Measurements from ENCODE around the gene NTN1. TPM values are rescaled to one million over a fixed set of nuclear protein-coding genes. Genes with fewer than 3 reads are reported as not detected.
"Not testable (repeated sequence)": the region's sequence is repeated elsewhere in the genome, so short reads cannot be mapped to it uniquely, and the experiment has no call there.

Gene NTN1
- total and polyA plus RNA-seq, 4 donors: 18.7 to 137 (median 60.1) TPM

GRCh38 chr17:9094193-9094592 is 72.9 kb downstream of the NTN1 start:
- WGBS (ENCODE audit: insufficient coverage): no CpG with 5 or more reads among the region's 1 CpG
- Histone ChIP-seq H3K4me3 (ENCODE audit: low read depth, low read length) (no peak overlapping the region), H3K27me3 (ENCODE audit: control insufficient read depth, insufficient read depth, low read length) (no peaks in the 10 kb centered on the region), H3K9me3 (ENCODE audit: control insufficient read depth, insufficient read depth, low read length) (no peaks in the 10 kb centered on the region), H3K27ac (ENCODE audit: low read depth, low read length) (no peak overlapping the region), H3K4me1 (ENCODE audit: control insufficient read depth, insufficient read depth, low read length) (peaks cover 22% of the 10 kb centered on the region), H3K36me3 (ENCODE audit: control insufficient read depth, insufficient read depth, low read length) (no peaks in the 10 kb centered on the region)
- DNase-seq (ENCODE audit: low read depth in 4 of 6, low spot score in 6 of 6): no peak

GRCh38 chr17:9095390-9095789 is 74.1 kb downstream of the NTN1 start:
- Histone ChIP-seq H3K27ac (ENCODE audit: low read depth, low read length) (no peak overlapping the region), H3K9me3 (ENCODE audit: control insufficient read depth, insufficient read depth, low read length) (no peaks in the 10 kb centered on the region), H3K4me3 (ENCODE audit: low read depth, low read length) (no peak overlapping the region), H3K27me3 (ENCODE audit: control insufficient read depth, insufficient read depth, low read length) (no peaks in the 10 kb centered on the region), H3K4me1 (ENCODE audit: control insufficient read depth, insufficient read depth, low read length) (peaks cover 11% of the 10 kb centered on the region), H3K36me3 (ENCODE audit: control insufficient read depth, insufficient read depth, low read length) (no peaks in the 10 kb centered on the region)
- DNase-seq (ENCODE audit: low read depth in 4 of 6, low spot score in 6 of 6): no peak
- WGBS (ENCODE audit: insufficient coverage): no CpG with 5 or more reads among the region's 2 CpGs

- no peaks in the 10 kb centered on the region for H3K27me3 ChIP-seq (ENCODE audit: control insufficient read depth, insufficient read depth, low read length)
- WGBS (ENCODE audit: insufficient coverage): 92% methylated on average over 4 of the region's 6 CpGs
- H3K9me3 ChIP-seq (ENCODE audit: control insufficient read depth, insufficient read depth, low read length): no peaks in the 10 kb centered on the region
- H3K27ac ChIP-seq (ENCODE audit: low read depth, low read length): no peak overlapping the region
- H3K4me1 ChIP-seq (ENCODE audit: control insufficient read depth, insufficient read depth, low read length): peaks cover 5% of the 10 kb centered on the region
- H3K36me3 ChIP-seq (ENCODE audit: control insufficient read depth, insufficient read depth, low read length): no peaks in the 10 kb centered on the region
- no peak for DNase-seq (ENCODE audit: low read depth in 4 of 6, low spot score in 6 of 6)
- no peak overlapping the region for H3K4me3 ChIP-seq (ENCODE audit: low read depth, low read length)
Observed at GRCh38 chr17:9098242-9098825, 77.0 kb downstream of the NTN1 start.

GRCh38 chr17:9101356-9101755 is 80.0 kb downstream of the NTN1 start:
- Histone ChIP-seq H3K27ac (ENCODE audit: low read depth, low read length) (no peak overlapping the region), H3K4me3 (ENCODE audit: low read depth, low read length) (no peak overlapping the region), H3K9me3 (ENCODE audit: control insufficient read depth, insufficient read depth, low read length) (no peaks in the 10 kb centered on the region), H3K27me3 (ENCODE audit: control insufficient read depth, insufficient read depth, low read length) (no peaks in the 10 kb centered on the region), H3K4me1 (ENCODE audit: control insufficient read depth, insufficient read depth, low read length) (peaks cover 15% of the 10 kb centered on the region), H3K36me3 (ENCODE audit: control insufficient read depth, insufficient read depth, low read length) (peaks cover 3% of the 10 kb centered on the region)
- WGBS (ENCODE audit: insufficient coverage): 44% methylated on average over 1 of the region's 1 CpG
- DNase-seq (ENCODE audit: low read depth in 4 of 6, low spot score in 6 of 6): no peak

- DNase-seq (ENCODE audit: low read depth in 4 of 6, low spot score in 6 of 6): not testable (repeated sequence)
Observed at GRCh38 chr17:9103193-9103592, 81.9 kb downstream of the NTN1 start.

GRCh38 chr17:9104370-9105041 is 83.2 kb downstream of the NTN1 start:
- WGBS (ENCODE audit: insufficient coverage): 74% methylated on average over 17 of the region's 18 CpGs
- DNase-seq (ENCODE audit: low read depth in 4 of 6, low spot score in 6 of 6): peak in 1 of 6 donors; percentile 50
- Histone ChIP-seq H3K27me3 (ENCODE audit: control insufficient read depth, insufficient read depth, low read length) (no peaks in the 10 kb centered on the region), H3K36me3 (ENCODE audit: control insufficient read depth, insufficient read depth, low read length) (peaks cover 3% of the 10 kb centered on the region), H3K9me3 (ENCODE audit: control insufficient read depth, insufficient read depth, low read length) (no peaks in the 10 kb centered on the region), H3K27ac (ENCODE audit: low read depth, low read length) (no peak overlapping the region), H3K4me3 (ENCODE audit: low read depth, low read length) (no peak overlapping the region), H3K4me1 (ENCODE audit: control insufficient read depth, insufficient read depth, low read length) (peaks cover 15% of the 10 kb centered on the region)

More at GRCh38 chr17:9103193-9103592, 81.9 kb downstream of the NTN1 start:
- H3K4me3 ChIP-seq (ENCODE audit: low read depth, low read length); H3K36me3 ChIP-seq (ENCODE audit: control insufficient read depth, insufficient read depth, low read length); H3K9me3 ChIP-seq (ENCODE audit: control insufficient read depth, insufficient read depth, low read length); H3K27ac ChIP-seq (ENCODE audit: low read depth, low read length); H3K27me3 ChIP-seq (ENCODE audit: control insufficient read depth, insufficient read depth, low read length): not testable (repeated sequence)
- peaks cover 15% of the 10 kb centered on the region for H3K4me1 ChIP-seq (ENCODE audit: control insufficient read depth, insufficient read depth, low read length)
- WGBS (ENCODE audit: insufficient coverage): no CpG with 5 or more reads among the region's 3 CpGs

GRCh38 chr17:9105068-9105868 is 84.0 kb downstream of the NTN1 start:
- Histone ChIP-seq H3K36me3 (ENCODE audit: control insufficient read depth, insufficient read depth, low read length) (peaks cover 3% of the 10 kb centered on the region), H3K9me3 (ENCODE audit: control insufficient read depth, insufficient read depth, low read length) (no peaks in the 10 kb centered on the region), H3K4me1 (ENCODE audit: control insufficient read depth, insufficient read depth, low read length) (peaks cover 15% of the 10 kb centered on the region), H3K27ac (ENCODE audit: low read depth, low read length) (no peak overlapping the region), H3K27me3 (ENCODE audit: control insufficient read depth, insufficient read depth, low read length) (no peaks in the 10 kb centered on the region), H3K4me3 (ENCODE audit: low read depth, low read length) (no peak overlapping the region)
- 81% methylated on average over 4 of the region's 9 CpGs for WGBS (ENCODE audit: insufficient coverage)
- peak in 1 of 6 donors; percentile 45 for DNase-seq (ENCODE audit: low read depth in 4 of 6, low spot score in 6 of 6)

GRCh38 chr17:9106278-9106677 is 85.0 kb downstream of the NTN1 start:
- H3K27me3 ChIP-seq (ENCODE audit: control insufficient read depth, insufficient read depth, low read length); DNase-seq (ENCODE audit: low read depth in 4 of 6, low spot score in 6 of 6); H3K27ac ChIP-seq (ENCODE audit: low read depth, low read length); H3K9me3 ChIP-seq (ENCODE audit: control insufficient read depth, insufficient read depth, low read length); H3K36me3 ChIP-seq (ENCODE audit: control insufficient read depth, insufficient read depth, low read length); H3K4me3 ChIP-seq (ENCODE audit: low read depth, low read length): not testable (repeated sequence)
- WGBS (ENCODE audit: insufficient coverage): 100% methylated on average over 2 of the region's 9 CpGs
- H3K4me1 ChIP-seq (ENCODE audit: control insufficient read depth, insufficient read depth, low read length): peaks cover 15% of the 10 kb centered on the region

GRCh38 chr17:9107527-9107926 is 86.2 kb downstream of the NTN1 start:
- Histone ChIP-seq H3K27me3 (ENCODE audit: control insufficient read depth, insufficient read depth, low read length) (no peaks in the 10 kb centered on the region), H3K4me1 (ENCODE audit: control insufficient read depth, insufficient read depth, low read length) (peaks cover 10% of the 10 kb centered on the region), H3K36me3 (ENCODE audit: control insufficient read depth, insufficient read depth, low read length) (peaks cover 3% of the 10 kb centered on the region), H3K27ac (ENCODE audit: low read depth, low read length) (no peak overlapping the region), H3K9me3 (ENCODE audit: control insufficient read depth, insufficient read depth, low read length) (no peaks in the 10 kb centered on the region), H3K4me3 (ENCODE audit: low read depth, low read length) (no peak overlapping the region)
- DNase-seq (ENCODE audit: low read depth in 4 of 6, low spot score in 6 of 6): no peak
- WGBS (ENCODE audit: insufficient coverage): 72% methylated on average over 4 of the region's 4 CpGs
